Loucy (cell line): ENCODE measurements around the gene TBC1D22A.

Source experiments
- H2AFZ ChIP-seq: fragments of 200-600 bp; sonication (generic); 2 replicates; pipeline ENCODE4 v1.6.0; 2016; ENCODE audit warnings: antibody characterized with exemption, mild to moderate bottlenecking, low read length, moderate library complexity
- H3F3A ChIP-seq: fragments of 200-600 bp; 2 replicates; pipeline ENCODE4 v1.6.0; 2016; ENCODE audit warnings: antibody characterized with exemption, low read depth, mild to moderate bottlenecking
- H3K27me3 ChIP-seq: fragments of 200-600 bp; sonication (generic); 2 replicates; pipeline ENCODE4 v1.6.1; 2014; ENCODE audit warnings: low read length, mild to moderate bottlenecking; ENCODE audit not compliant: insufficient read depth, poor library complexity, severe bottlenecking
- H3K36me3 ChIP-seq: fragments of 200-600 bp; sonication (generic); 2 replicates; pipeline ENCODE4 v1.6.1; 2016; ENCODE audit warnings: low read length; ENCODE audit not compliant: insufficient read depth
- H3K4me1 ChIP-seq: fragments of 200-600 bp; sonication (generic); 2 replicates; pipeline ENCODE4 v1.5.1; 2014; ENCODE audit warnings: low read length, mild to moderate bottlenecking; ENCODE audit not compliant: insufficient read depth, poor library complexity, severe bottlenecking
- H3K4me2 ChIP-seq: fragments of 200-600 bp; sonication (generic); 2 replicates; pipeline ENCODE4 v1.6.0; 2014; ENCODE audit warnings: antibody characterized with exemption, low read length, low read depth, mild to moderate bottlenecking; ENCODE audit not compliant: poor library complexity, severe bottlenecking
- H3K4me3 ChIP-seq: fragments of 200-600 bp; sonication (generic); 2 replicates; pipeline ENCODE4 v1.5.1; 2014; ENCODE audit warnings: low read length, mild to moderate bottlenecking, mixed read lengths; ENCODE audit not compliant: poor library complexity, severe bottlenecking
- H3K79me2 ChIP-seq: fragments of 200-600 bp; sonication (generic); 2 replicates; pipeline ENCODE4 v1.6.1; 2014; ENCODE audit warnings: low read length; ENCODE audit not compliant: insufficient read depth
- H3K9ac ChIP-seq: fragments of 200-600 bp; sonication (generic); 2 replicates; pipeline ENCODE4 v1.6.0; 2014; ENCODE audit warnings: mild to moderate bottlenecking, low read depth, low read length, moderate library complexity; ENCODE audit not compliant: poor library complexity, severe bottlenecking
- H3K9me2 ChIP-seq: fragments of 200-600 bp; sonication (generic); replicated peaks from 2 replicates; pipeline ENCODE4 v1.6.1; 2016; ENCODE audit warnings: low read depth, low read length, mixed read lengths
- H3K9me3 ChIP-seq: fragments of 200-600 bp; sonication (generic); 2 replicates; pipeline ENCODE4 v1.6.1; 2014; ENCODE audit warnings: mild to moderate bottlenecking, antibody characterized with exemption, low read length, low read depth; ENCODE audit not compliant: insufficient read depth
- H4K20me1 ChIP-seq: fragments of 200-600 bp; sonication (generic); 2 replicates; pipeline ENCODE4 v1.6.0; 2014; ENCODE audit warnings: antibody characterized with exemption, low read length, mild to moderate bottlenecking; ENCODE audit not compliant: insufficient read depth, poor library complexity, severe bottlenecking
- EZH2phosphoT487 ChIP-seq: fragments of 200-600 bp; IDR thresholded peaks from 2 replicates; pipeline ENCODE4 v1.6.1; 2018; ENCODE audit warnings: antibody characterized with exemption, mild to moderate bottlenecking, moderate library complexity, borderline replicate concordance
- TF ChIP-seq, protein P1 (sequence below): fragments of 200-600 bp; sonication (generic); conservative IDR thresholded peaks from 2 replicates; pipeline ENCODE4 v1.5.1; 2014; ENCODE audit warnings: mild to moderate bottlenecking, antibody characterized with exemption, low read length

The TBC1D22A gene

DNA sequence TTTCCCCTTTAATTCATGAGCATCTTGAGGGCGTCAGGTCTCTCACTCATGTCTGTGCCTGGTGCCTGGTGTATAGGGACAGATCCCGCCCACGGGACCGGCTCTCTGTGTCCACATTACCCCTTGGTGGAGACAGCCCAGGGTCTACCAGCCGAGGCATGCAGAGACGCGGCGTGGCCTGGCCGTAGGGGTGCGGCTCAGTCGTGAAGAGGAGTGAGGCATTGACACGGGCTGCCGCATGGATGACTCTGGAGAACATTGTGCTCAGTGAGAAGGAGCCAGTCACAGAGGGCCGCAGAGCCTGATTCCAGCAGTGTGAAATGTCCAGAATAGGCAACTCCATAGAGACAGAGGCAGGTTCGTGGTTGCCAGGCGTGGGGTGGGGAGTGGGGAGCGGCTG is 209.8 kb downstream of the TBC1D22A start:
- TF ChIP-seq EZH2phosphoT487 = no peak
- TF ChIP-seq, protein P1, sequence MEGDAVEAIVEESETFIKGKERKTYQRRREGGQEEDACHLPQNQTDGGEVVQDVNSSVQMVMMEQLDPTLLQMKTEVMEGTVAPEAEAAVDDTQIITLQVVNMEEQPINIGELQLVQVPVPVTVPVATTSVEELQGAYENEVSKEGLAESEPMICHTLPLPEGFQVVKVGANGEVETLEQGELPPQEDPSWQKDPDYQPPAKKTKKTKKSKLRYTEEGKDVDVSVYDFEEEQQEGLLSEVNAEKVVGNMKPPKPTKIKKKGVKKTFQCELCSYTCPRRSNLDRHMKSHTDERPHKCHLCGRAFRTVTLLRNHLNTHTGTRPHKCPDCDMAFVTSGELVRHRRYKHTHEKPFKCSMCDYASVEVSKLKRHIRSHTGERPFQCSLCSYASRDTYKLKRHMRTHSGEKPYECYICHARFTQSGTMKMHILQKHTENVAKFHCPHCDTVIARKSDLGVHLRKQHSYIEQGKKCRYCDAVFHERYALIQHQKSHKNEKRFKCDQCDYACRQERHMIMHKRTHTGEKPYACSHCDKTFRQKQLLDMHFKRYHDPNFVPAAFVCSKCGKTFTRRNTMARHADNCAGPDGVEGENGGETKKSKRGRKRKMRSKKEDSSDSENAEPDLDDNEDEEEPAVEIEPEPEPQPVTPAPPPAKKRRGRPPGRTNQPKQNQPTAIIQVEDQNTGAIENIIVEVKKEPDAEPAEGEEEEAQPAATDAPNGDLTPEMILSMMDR = no peak
- Histone ChIP-seq H3K9ac (no peak overlapping the region), H2AFZ (no peak overlapping the region), H3K9me3 (no peaks in the 10 kb centered on the region), H3K36me3 (peaks cover 16% of the 10 kb centered on the region; the same call in 1 of the 2 replicates), H4K20me1 (no peaks in the 10 kb centered on the region), H3K79me2 (peaks cover 3% of the 10 kb centered on the region; the same call in 1 of the 2 replicates), H3F3A (no peaks in the 10 kb centered on the region), H3K27me3 (no peaks in the 10 kb centered on the region), H3K4me1 (peaks cover 11% of the 10 kb centered on the region), H3K4me3 (no peak overlapping the region), H3K4me2 (no peak overlapping the region), H3K9me2 (no peaks in the 10 kb centered on the region)

DNA sequence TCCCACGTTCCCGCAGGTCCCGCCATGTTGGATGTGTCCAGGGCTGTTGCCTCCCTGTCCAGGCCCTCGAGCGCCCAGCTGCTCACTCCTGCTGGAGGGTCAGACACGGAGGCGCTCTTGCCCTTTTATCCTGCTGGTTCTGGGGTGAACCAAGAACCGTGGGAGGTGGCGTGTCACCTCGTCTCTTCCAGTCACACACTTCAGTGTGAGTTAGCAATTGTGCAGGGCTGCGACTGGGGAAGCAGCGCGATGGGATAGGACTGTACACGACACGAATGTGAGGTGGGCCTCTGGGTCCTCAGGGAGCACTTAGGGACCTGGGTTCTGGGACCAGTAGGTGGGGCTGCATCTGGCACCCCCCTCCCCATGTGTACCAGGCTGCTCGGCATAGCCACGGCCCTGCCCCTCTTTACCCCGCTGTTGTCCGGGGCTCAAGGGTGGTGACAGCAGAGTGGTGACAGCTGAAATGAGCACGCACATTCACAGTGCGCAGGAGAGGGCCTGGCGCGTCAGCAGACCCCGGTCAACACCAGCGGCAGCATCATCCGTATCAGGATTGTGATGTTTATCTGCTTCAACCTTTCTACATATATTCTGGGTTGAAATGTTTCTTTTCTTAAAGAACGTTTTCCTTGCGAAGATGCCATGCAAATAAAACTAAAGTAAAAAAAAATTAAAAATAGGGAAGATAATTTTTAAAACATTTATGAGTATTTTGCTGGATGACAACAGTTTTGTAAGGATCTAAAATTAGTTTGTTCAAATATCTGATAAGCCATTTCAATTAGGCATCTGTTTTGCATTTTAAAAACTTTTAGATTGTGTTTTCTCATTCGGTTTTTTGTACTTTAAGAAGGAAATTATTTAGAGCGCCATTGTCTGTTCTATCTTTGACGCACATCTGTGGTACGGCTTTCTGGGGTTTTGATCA is 210.7 kb downstream of the TBC1D22A start:
- Histone ChIP-seq H3K79me2 (peaks cover under 1% of the 10 kb centered on the region; the same call in 1 of the 2 replicates), H3K27me3 (no peaks in the 10 kb centered on the region), H3K9ac (no peak overlapping the region), H3K4me3 (no peak overlapping the region), H2AFZ (no peak overlapping the region), H3F3A (no peaks in the 10 kb centered on the region), H4K20me1 (no peaks in the 10 kb centered on the region), H3K9me2 (no peaks in the 10 kb centered on the region), H3K4me1 (peaks cover 11% of the 10 kb centered on the region), H3K9me3 (no peaks in the 10 kb centered on the region), H3K36me3 (peaks cover 24% of the 10 kb centered on the region; the same call in 1 of the 2 replicates), H3K4me2 (no peak overlapping the region)
- TF ChIP-seq, protein P1 = no peak
- TF ChIP-seq EZH2phosphoT487 = no peak

DNA sequence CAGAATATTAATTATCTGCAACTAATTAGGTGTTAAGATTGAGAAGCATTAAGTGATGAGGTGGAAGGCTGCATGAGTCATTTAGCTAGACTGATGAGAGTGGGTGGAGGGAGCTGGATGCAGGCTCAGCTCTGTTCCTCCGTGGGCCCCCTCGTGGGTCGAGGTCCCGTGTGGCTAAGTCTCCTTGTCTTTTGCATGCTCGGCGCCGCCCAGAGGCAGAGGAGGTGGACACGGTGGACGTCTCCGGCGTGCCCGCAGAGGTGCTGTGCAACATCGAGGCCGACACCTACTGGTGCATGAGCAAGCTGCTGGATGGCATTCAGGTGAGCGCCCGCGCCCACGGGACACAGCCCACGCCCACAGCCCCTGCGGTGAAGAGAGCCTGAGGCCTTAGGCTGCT is 211.6 kb downstream of the TBC1D22A start:
- Histone ChIP-seq H3K27me3 (no peaks in the 10 kb centered on the region), H2AFZ (no peak overlapping the region), H3K9ac (no peak overlapping the region), H3K9me2 (no peaks in the 10 kb centered on the region), H3K79me2 (no peaks in the 10 kb centered on the region; the same call in 1 of the 2 replicates), H3F3A (no peaks in the 10 kb centered on the region), H3K4me3 (no peak overlapping the region), H3K36me3 (peaks cover 27% of the 10 kb centered on the region; the same call in 1 of the 2 replicates), H3K9me3 (no peaks in the 10 kb centered on the region), H3K4me2 (no peak overlapping the region), H4K20me1 (no peaks in the 10 kb centered on the region), H3K4me1 (peaks cover 9% of the 10 kb centered on the region)
- TF ChIP-seq, protein P1 = no peak
- TF ChIP-seq EZH2phosphoT487 = no peak
